H1 (cell line): Measurements from ENCODE around the gene SLC25A45. TPM values are rescaled to one million over a fixed set of nuclear protein-coding genes. Genes with fewer than 3 reads are reported as not detected.

Experiments
- CBX5 ChIP-seq: fragments of 300-800, 300-1000 bp; sonication (generic); IDR thresholded peaks from 2 replicates; pipeline ENCODE4 v1.7.1; 2016; ENCODE audit warnings: antibody characterized with exemption, low read length, low read depth
- CTCF ChIP-seq, 3 experiments: IDR thresholded peaks; 1 replicate in 2 of 3; 2 replicates in 1 of 3; pipeline versions ENCODE4 v1.5.1 to v1.6.1; 2011; ENCODE audit warnings: low read length in 3 of 3, mild to moderate bottlenecking in 3 of 3, inconsistent platforms in 2 of 3, low read depth in 1 of 3, moderate library complexity in 1 of 3; ENCODE audit not compliant: insufficient read depth in 1 of 3; ENCODE audit errors: control extremely low read depth in 1 of 3
- EGR1 ChIP-seq: IDR thresholded peaks from 2 replicates; pipeline ENCODE4 v1.6.1; 2011; ENCODE audit warnings: low read depth, low read length, borderline replicate concordance
- NRF1 ChIP-seq: IDR thresholded peaks from 2 replicates; pipeline ENCODE4 v1.6.1; 2011; ENCODE audit warnings: mild to moderate bottlenecking, low read depth, low read length, improper control_type of control experiment
- POLR2A ChIP-seq, 2 experiments: IDR thresholded peaks; 1 replicate in 1 of 2; 2 replicates in 1 of 2; pipeline ENCODE4 v1.6.1; 2011; ENCODE audit warnings: low read depth in 2 of 2, low read length in 2 of 2, mild to moderate bottlenecking in 2 of 2; ENCODE audit errors: control extremely low read depth in 1 of 2
- SAP30 ChIP-seq: fragments of 300-600 bp; sonication (generic); IDR thresholded peaks from 2 replicates; pipeline ENCODE4 v1.7.1; 2012; ENCODE audit warnings: low read length, moderate library complexity, mild to moderate bottlenecking, inconsistent platforms; ENCODE audit not compliant: insufficient read depth, insufficient replicate concordance
- TAF1 ChIP-seq: IDR thresholded peaks from 2 replicates; pipeline ENCODE4 v1.6.1; 2011; ENCODE audit warnings: mild to moderate bottlenecking, low read depth, low read length
- TEAD4 ChIP-seq: IDR thresholded peaks from 2 replicates; pipeline ENCODE4 v1.6.1; 2012; ENCODE audit warnings: low read depth, low read length, inconsistent platforms, mixed read lengths
- polyA plus RNA-seq, 7 experiments: library from polyadenylated mRNA; depleted of rRNA in 3 of 7; stranded (reverse) in 5 of 7; unstranded in 2 of 7; fragments of >200 nt in 5 of 7; fragments of 200-250 nt in 2 of 7; gene quantifications; 1 replicate in 5 of 7; 2 replicates in 1 of 7; 4 replicates in 1 of 7; pipeline versions ENCODE4 v1.2.1 to v1.2.3, GENCODE V29; 2011 to 2013; ENCODE audit warnings: missing spikeins in 2 of 7, mixed read lengths in 2 of 7
- total RNA-seq: library from RNA; stranded (reverse); fragmentation: NEBNext Ultra II Directional; extraction: Animal tissue kit (Norgen Biotek cat#: 25700); gene quantifications from 2 replicates; pipeline ENCODE4 v1.2.1, GENCODE V29; 2021
- TF ChIP-seq, protein P1 (sequence below): fragments of 300-600 bp; sonication (generic); IDR thresholded peaks from 2 replicates; pipeline ENCODE4 v1.7.1; 2012; ENCODE audit warnings: low read length, moderate library complexity, mild to moderate bottlenecking, inconsistent platforms; ENCODE audit not compliant: insufficient replicate concordance

Gene SLC25A45
- total and polyA plus RNA-seq, 2 of the 8 experiments (the other 6 are each of a cell fraction or from before 2014, with no cell fraction given) = 0.54 to 0.59 TPM

GRCh38 chr11:65393513-65394079 lies 11.2 kb upstream of the SLC25A45 start (continued):
- TF ChIP-seq, protein P1, sequence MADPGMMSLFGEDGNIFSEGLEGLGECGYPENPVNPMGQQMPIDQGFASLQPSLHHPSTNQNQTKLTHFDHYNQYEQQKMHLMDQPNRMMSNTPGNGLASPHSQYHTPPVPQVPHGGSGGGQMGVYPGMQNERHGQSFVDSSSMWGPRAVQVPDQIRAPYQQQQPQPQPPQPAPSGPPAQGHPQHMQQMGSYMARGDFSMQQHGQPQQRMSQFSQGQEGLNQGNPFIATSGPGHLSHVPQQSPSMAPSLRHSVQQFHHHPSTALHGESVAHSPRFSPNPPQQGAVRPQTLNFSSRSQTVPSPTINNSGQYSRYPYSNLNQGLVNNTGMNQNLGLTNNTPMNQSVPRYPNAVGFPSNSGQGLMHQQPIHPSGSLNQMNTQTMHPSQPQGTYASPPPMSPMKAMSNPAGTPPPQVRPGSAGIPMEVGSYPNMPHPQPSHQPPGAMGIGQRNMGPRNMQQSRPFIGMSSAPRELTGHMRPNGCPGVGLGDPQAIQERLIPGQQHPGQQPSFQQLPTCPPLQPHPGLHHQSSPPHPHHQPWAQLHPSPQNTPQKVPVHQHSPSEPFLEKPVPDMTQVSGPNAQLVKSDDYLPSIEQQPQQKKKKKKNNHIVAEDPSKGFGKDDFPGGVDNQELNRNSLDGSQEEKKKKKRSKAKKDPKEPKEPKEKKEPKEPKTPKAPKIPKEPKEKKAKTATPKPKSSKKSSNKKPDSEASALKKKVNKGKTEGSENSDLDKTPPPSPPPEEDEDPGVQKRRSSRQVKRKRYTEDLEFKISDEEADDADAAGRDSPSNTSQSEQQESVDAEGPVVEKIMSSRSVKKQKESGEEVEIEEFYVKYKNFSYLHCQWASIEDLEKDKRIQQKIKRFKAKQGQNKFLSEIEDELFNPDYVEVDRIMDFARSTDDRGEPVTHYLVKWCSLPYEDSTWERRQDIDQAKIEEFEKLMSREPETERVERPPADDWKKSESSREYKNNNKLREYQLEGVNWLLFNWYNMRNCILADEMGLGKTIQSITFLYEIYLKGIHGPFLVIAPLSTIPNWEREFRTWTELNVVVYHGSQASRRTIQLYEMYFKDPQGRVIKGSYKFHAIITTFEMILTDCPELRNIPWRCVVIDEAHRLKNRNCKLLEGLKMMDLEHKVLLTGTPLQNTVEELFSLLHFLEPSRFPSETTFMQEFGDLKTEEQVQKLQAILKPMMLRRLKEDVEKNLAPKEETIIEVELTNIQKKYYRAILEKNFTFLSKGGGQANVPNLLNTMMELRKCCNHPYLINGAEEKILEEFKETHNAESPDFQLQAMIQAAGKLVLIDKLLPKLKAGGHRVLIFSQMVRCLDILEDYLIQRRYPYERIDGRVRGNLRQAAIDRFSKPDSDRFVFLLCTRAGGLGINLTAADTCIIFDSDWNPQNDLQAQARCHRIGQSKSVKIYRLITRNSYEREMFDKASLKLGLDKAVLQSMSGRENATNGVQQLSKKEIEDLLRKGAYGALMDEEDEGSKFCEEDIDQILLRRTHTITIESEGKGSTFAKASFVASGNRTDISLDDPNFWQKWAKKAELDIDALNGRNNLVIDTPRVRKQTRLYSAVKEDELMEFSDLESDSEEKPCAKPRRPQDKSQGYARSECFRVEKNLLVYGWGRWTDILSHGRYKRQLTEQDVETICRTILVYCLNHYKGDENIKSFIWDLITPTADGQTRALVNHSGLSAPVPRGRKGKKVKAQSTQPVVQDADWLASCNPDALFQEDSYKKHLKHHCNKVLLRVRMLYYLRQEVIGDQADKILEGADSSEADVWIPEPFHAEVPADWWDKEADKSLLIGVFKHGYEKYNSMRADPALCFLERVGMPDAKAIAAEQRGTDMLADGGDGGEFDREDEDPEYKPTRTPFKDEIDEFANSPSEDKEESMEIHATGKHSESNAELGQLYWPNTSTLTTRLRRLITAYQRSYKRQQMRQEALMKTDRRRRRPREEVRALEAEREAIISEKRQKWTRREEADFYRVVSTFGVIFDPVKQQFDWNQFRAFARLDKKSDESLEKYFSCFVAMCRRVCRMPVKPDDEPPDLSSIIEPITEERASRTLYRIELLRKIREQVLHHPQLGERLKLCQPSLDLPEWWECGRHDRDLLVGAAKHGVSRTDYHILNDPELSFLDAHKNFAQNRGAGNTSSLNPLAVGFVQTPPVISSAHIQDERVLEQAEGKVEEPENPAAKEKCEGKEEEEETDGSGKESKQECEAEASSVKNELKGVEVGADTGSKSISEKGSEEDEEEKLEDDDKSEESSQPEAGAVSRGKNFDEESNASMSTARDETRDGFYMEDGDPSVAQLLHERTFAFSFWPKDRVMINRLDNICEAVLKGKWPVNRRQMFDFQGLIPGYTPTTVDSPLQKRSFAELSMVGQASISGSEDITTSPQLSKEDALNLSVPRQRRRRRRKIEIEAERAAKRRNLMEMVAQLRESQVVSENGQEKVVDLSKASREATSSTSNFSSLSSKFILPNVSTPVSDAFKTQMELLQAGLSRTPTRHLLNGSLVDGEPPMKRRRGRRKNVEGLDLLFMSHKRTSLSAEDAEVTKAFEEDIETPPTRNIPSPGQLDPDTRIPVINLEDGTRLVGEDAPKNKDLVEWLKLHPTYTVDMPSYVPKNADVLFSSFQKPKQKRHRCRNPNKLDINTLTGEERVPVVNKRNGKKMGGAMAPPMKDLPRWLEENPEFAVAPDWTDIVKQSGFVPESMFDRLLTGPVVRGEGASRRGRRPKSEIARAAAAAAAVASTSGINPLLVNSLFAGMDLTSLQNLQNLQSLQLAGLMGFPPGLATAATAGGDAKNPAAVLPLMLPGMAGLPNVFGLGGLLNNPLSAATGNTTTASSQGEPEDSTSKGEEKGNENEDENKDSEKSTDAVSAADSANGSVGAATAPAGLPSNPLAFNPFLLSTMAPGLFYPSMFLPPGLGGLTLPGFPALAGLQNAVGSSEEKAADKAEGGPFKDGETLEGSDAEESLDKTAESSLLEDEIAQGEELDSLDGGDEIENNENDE = no peak
- TF ChIP-seq TAF1 (no peak), NRF1 (no peak), CTCF (IDR thresholded peaks at IDR 0.05; ENCODE audit: control extremely low read depth in 1 of 3, insufficient read depth in 1 of 3, low read depth in 1 of 3, low read length in 3 of 3) (no peak), CBX5 (no peak), POLR2A (IDR thresholded peaks at IDR 0.05; ENCODE audit: control extremely low read depth in 1 of 2, low read depth in 2 of 2, low read length in 2 of 2) (no peak), EGR1 (no peak), SAP30 (no peak), TEAD4 (no peak)
